Naive thymus-derived CD8-positive, alpha-beta T cell (primary cell): ENCODE measurements around the gene PSMD13. TPM values are rescaled to one million over a fixed set of nuclear protein-coding genes. Genes with fewer than 3 reads are reported as not detected.
A peak's percentile ranks its signal among the peaks of the same experiment; 100 is the strongest.
"Not testable (repeated sequence)": the region's sequence is repeated elsewhere in the genome, so short reads cannot be mapped to it uniquely, and the experiment has no call there.

ENCODE experiments used
- ATAC-seq, 2 donors: fragments of 150-1000 bp; cut with Tn5 transposase in 1 of 2; sonication (Bioruptor Pico), chemical (Tn5 transposase) in 1 of 2; 1 replicate in 1 of 2; 2 replicates in 1 of 2; pipeline ENCODE4 v1.10.0; 2021; ENCODE audit warnings: mild to moderate bottlenecking in 2 of 2, moderate library complexity in 2 of 2
- POLR2A ChIA-PET: fragments of 350-600 bp; sonication (Branson Sonifier 250); formaldehyde crosslinking; loops from one replicate; lab custom pipeline; 2021; ENCODE audit warnings: antibody characterized with exemption; lab: Charles Lee
- DNase-seq, 10 donors: peaks; one replicate each; pipeline versions ENCODE4 v3.0.0 to v3.0.0-alpha.2; 2020 to 2022
- H3K27ac Mint-ChIP-seq, 10 donors: one replicate each; pipeline ENCODE4 v1.8.0; 2020 to 2022; ENCODE audit warnings: mild to moderate bottlenecking in 10 of 10, mixed read lengths in 10 of 10, moderate library complexity in 4 of 10, inconsistent platforms in 1 of 10
- H3K27me3 Mint-ChIP-seq, 5 donors: one replicate each; pipeline ENCODE4 v1.8.0; 2021 to 2022; ENCODE audit warnings: mixed read lengths in 5 of 5
- H3K36me3 Mint-ChIP-seq, 3 donors: one replicate each; pipeline ENCODE4 v1.8.0; 2020 to 2022; ENCODE audit warnings: mixed read lengths in 3 of 3, mild to moderate bottlenecking in 2 of 3, inconsistent platforms in 1 of 3
- H3K4me1 Mint-ChIP-seq, 4 donors: one replicate each; pipeline ENCODE4 v1.8.0; 2021 to 2022; ENCODE audit warnings: mixed read lengths in 4 of 4
- H3K4me3 Mint-ChIP-seq, 10 donors: one replicate each; pipeline ENCODE4 v1.8.0; 2020 to 2022; ENCODE audit warnings: mild to moderate bottlenecking in 10 of 10, mixed read lengths in 10 of 10, moderate library complexity in 6 of 10, inconsistent platforms in 1 of 10
- H3K9me3 Mint-ChIP-seq, 9 donors: one replicate each; pipeline ENCODE4 v1.8.0; 2020 to 2022; ENCODE audit warnings: mixed read lengths in 9 of 9, mild to moderate bottlenecking in 3 of 9, inconsistent platforms in 1 of 9, moderate library complexity in 1 of 9
- polyA plus RNA-seq, 3 donors: library from polyadenylated mRNA; unstranded; fragments of 300-500 nt; fragmentation: Illumina TruSeq; gene quantifications; one replicate each; pipeline ENCODE4 v1.2.3, GENCODE V29; 2021
- total RNA-seq, 8 experiments: library from RNA in 2 of 8; stranded (reverse) in 2 of 8; gene quantifications; one replicate each; pipeline ENCODE4 v1.2.3 and lab custom pipeline; 2021 to 2026

Gene PSMD13
- total and polyA plus RNA-seq, 5 experiments from 2014 or later: 94.4 to 223 (median 196) TPM

- Mint-ChIP-seq H3K27ac (peak overlapping the region; percentile 93 to 99 (median 99)), H3K36me3 (peaks cover 0 to 22% (median 3%) of the 10 kb centered on the region in 3 donors), H3K4me1 (peaks cover 34 to 69% (median 51%) of the 10 kb centered on the region in 4 donors), H3K4me3 (peak overlapping the region; percentile 93 to 100 (median 97))
- H3K27me3 Mint-ChIP-seq, H3K9me3 Mint-ChIP-seq: not testable (repeated sequence)
- POLR2A ChIA-PET: interaction anchor here (0.7 to 20.1 kb wide), 19 partner anchors 8 to 250 kb away, joined by 3 to 863 read pairs (median 6); partner anchors contain the start of genes BET1L, IFITM1, IFITM2 and IFITM5
- DNase-seq: peak in 9 of 10 donors; percentile 59 to 90 (median 75)
- peak; percentile 4 to 9 for ATAC-seq
These were observed 50.4 kb downstream of the PSMD13 start for GRCh38 chr11:286977-287820.

- H3K27ac Mint-ChIP-seq: peak overlapping the region; percentile 93 to 99 (median 98)
- H3K4me3 Mint-ChIP-seq: peak overlapping the region; percentile 93 to 100 (median 97)
- no peaks in the 10 kb centered on the region for H3K9me3 Mint-ChIP-seq
- peak; percentile 45 to 51 for ATAC-seq
- peaks cover 29 to 61% (median 45%) of the 10 kb centered on the region in 4 donors for H3K4me1 Mint-ChIP-seq
- peaks cover 0 to 20% (median 5%) of the 10 kb centered on the region in 3 donors for H3K36me3 Mint-ChIP-seq
- POLR2A ChIA-PET: interaction anchor here (0.6 to 20.1 kb wide), 20 partner anchors 8 to 249 kb away, joined by 3 to 863 read pairs (median 6); partner anchors contain the start of genes BET1L, IFITM1, IFITM2 and IFITM5
- DNase-seq: peak in 7 of 10 donors; percentile 55 to 77 (median 64)
- H3K27me3 Mint-ChIP-seq: peaks cover 0 to 1% (median 0%) of the 10 kb centered on the region in 5 donors
These were observed 51.2 kb downstream of the PSMD13 start for GRCh38 chr11:287821-288477.

GRCh38 chr11:288478-289397 lies 52.0 kb downstream of the PSMD13 start, which contains the start of gene PGGHG:
Gene PGGHG (plus strand): TSS chr11:289126. CDS start chr11:289817, 691 bp downstream.
- POLR2A ChIA-PET: interaction anchor here (0.6 to 20.1 kb wide), 25 partner anchors 13 to 249 kb away, joined by 3 to 863 read pairs (median 6); partner anchors contain the start of genes ANO9, BET1L, IFITM1 and IFITM2
- H3K4me1 Mint-ChIP-seq: peaks cover 27 to 54% (median 39%) of the 10 kb centered on the region in 4 donors

GRCh38 chr11:289398-289711 lies 52.6 kb downstream of the PSMD13 start:
- Mint-ChIP-seq H3K27me3 (no peaks in the 10 kb centered on the region), H3K4me3 (peak overlapping the region; percentile 76 to 93 (median 88)), H3K9me3 (no peaks in the 10 kb centered on the region), H3K4me1 (peaks cover 27 to 50% (median 37%) of the 10 kb centered on the region in 4 donors), H3K36me3 (peaks cover 0 to 20% (median 5%) of the 10 kb centered on the region in 3 donors), H3K27ac (peak overlapping the region; percentile 84 to 98 (median 94))
- POLR2A ChIA-PET: interaction anchor here (0.6 to 20.1 kb wide), 18 partner anchors 13 to 248 kb away, joined by 3 to 863 read pairs (median 11); partner anchors contain the start of genes ANO9, BET1L, IFITM1 and IFITM2
- peak in 9 of 10 donors; percentile 56 to 83 (median 71) for DNase-seq
- ATAC-seq: peak; percentile 15 to 49

More at GRCh38 chr11:288478-289397, 52.0 kb downstream of the PSMD13 start, which contains the start of gene PGGHG:
- peaks cover 0 to 18% (median 5%) of the 10 kb centered on the region in 3 donors for H3K36me3 Mint-ChIP-seq
- H3K27ac Mint-ChIP-seq: peak within 1 kb of the TSS; percentile 93 to 99 (median 98)
- DNase-seq (peak in 8 of 10 donors; percentile 39 to 75 (median 61)), ATAC-seq (peak; percentile 17 to 28)
- no peaks in the 10 kb centered on the region for H3K9me3 Mint-ChIP-seq
- H3K27me3 Mint-ChIP-seq: no peaks in the 10 kb centered on the region
- H3K4me3 Mint-ChIP-seq: peak within 1 kb of the TSS; percentile 93 to 100 (median 97)

- Mint-ChIP-seq H3K36me3 (peaks cover 0 to 26% (median 5%) of the 10 kb centered on the region in 3 donors), H3K27ac (peak overlapping the region; percentile 84 to 98 (median 94)), H3K4me1 (peaks cover 28 to 47% (median 38%) of the 10 kb centered on the region in 4 donors), H3K9me3 (no peaks in the 10 kb centered on the region), H3K4me3 (peak overlapping the region; percentile 76 to 93 (median 88)), H3K27me3 (no peaks in the 10 kb centered on the region)
- peak in 5 of 10 donors; percentile 48 to 74 (median 69) for DNase-seq
- POLR2A ChIA-PET: interaction anchor here (0.5 to 20.1 kb wide), 23 partner anchors 13 to 247 kb away, joined by 3 to 863 read pairs (median 5); partner anchors contain the start of genes ANO9, BET1L, IFITM1 and IFITM2
- ATAC-seq: peak; percentile 24 to 43
These were observed 53.2 kb downstream of the PSMD13 start for GRCh38 chr11:289712-290620.

GRCh38 chr11:290621-291231 lies 54.0 kb downstream of the PSMD13 start:
- Mint-ChIP-seq H3K4me1 (peaks cover 26 to 44% (median 34%) of the 10 kb centered on the region in 4 donors), H3K9me3 (no peaks in the 10 kb centered on the region), H3K27ac (peak overlapping the region; percentile 84 to 98 (median 92)), H3K27me3 (no peaks in the 10 kb centered on the region), H3K4me3 (peak overlapping the region; percentile 53 to 93 (median 88)), H3K36me3 (peaks cover 0 to 27% (median 5%) of the 10 kb centered on the region in 3 donors)
- POLR2A ChIA-PET: interaction anchor here (0.5 to 20.1 kb wide), 15 partner anchors 12 to 237 kb away, joined by 3 to 863 read pairs (median 7); partner anchors contain the start of genes BET1L, IFITM1, IFITM2 and IFITM5
- DNase-seq (peak in 2 of 10 donors; percentile 17 to 65), ATAC-seq (no peak)

GRCh38 chr11:291281-292210 lies 54.8 kb downstream of the PSMD13 start:
- Mint-ChIP-seq H3K9me3 (no peaks in the 10 kb centered on the region), H3K36me3 (peaks cover 0 to 27% (median 5%) of the 10 kb centered on the region in 3 donors), H3K4me3 (peak overlapping the region; percentile 32 to 93 (median 86)), H3K27ac (peak overlapping the region; percentile 66 to 98 (median 92)), H3K27me3 (no peaks in the 10 kb centered on the region), H3K4me1 (peaks cover 26 to 40% (median 33%) of the 10 kb centered on the region in 4 donors)
- POLR2A ChIA-PET: interaction anchor here (0.6 to 20.1 kb wide), 11 partner anchors 11 to 215 kb away, joined by 3 to 863 read pairs (median 15); partner anchors contain the start of genes BET1L, IFITM1, IFITM2 and IFITM5
- DNase-seq (peak in 2 of 10 donors; percentile 16 to 63), ATAC-seq (no peak)

GRCh38 chr11:292211-293121 lies 55.7 kb downstream of the PSMD13 start:
- peak in 2 of 10 donors; percentile 15 to 58 for DNase-seq

More at GRCh38 chr11:292211-293121, 55.7 kb downstream of the PSMD13 start:
- peak overlapping the region in 2 of 10 donors; percentile 4 to 24 for H3K4me3 Mint-ChIP-seq
- no peaks in the 10 kb centered on the region for H3K27me3 Mint-ChIP-seq
- no peaks in the 10 kb centered on the region for H3K9me3 Mint-ChIP-seq
- POLR2A ChIA-PET: interaction anchor here (0.7 to 20.1 kb wide), 6 partner anchors 10 to 158 kb away, joined by 3 to 863 read pairs (median 96); partner anchors contain the start of genes BET1L, IFITM1, IFITM2 and IFITM5
- H3K4me1 Mint-ChIP-seq: peaks cover 27 to 41% (median 33%) of the 10 kb centered on the region in 4 donors
- peak overlapping the region in 5 of 10 donors; percentile 56 to 73 (median 65) for H3K27ac Mint-ChIP-seq
- peaks cover 0 to 27% (median 5%) of the 10 kb centered on the region in 3 donors for H3K36me3 Mint-ChIP-seq
- ATAC-seq: no peak
